HepG2 (cell line): Measurements from ENCODE around the gene GALNT10. TPM values are rescaled to one million over a fixed set of nuclear protein-coding genes. Genes with fewer than 3 reads are reported as not detected.

Source experiments
- ATAC-seq: fragments of 200-7000 bp; cut with Tn5 transposase; 3 replicates; pipeline ENCODE4 v1.9.1; 2020; ENCODE audit warnings: mild to moderate bottlenecking, moderate library complexity
- BruUV-seq: library from RNA; stranded (reverse); fragments of 400-500 nt; replicated peaks from 2 replicates; lab custom pipeline; 2021; lab: Mats Ljungman, UMichigan
- CTCF ChIA-PET: fragments of 300-600 bp; formaldehyde crosslinking; extraction: SDS; loops from one replicate; lab custom pipeline; 2021; ENCODE audit warnings: low total read pairs, inconsistent platforms, low intra/inter-chr PET ratio; lab: Yijun Ruan, JAX
- POLR2A ChIA-PET: fragments of 350-600 bp; sonication (Branson Sonifier 250); formaldehyde crosslinking; loops from one replicate; lab custom pipeline; 2020; ENCODE audit warnings: antibody characterized with exemption, inconsistent platforms; lab: Yijun Ruan, JAX
- DNase-seq: peaks from one replicate; pipeline ENCODE4 v3.0.0-alpha.2; 2015; ENCODE audit warnings: low spot score
- FAIRE-seq: peaks from 3 replicates; lab custom pipeline; 2011; peaks lifted over from hg19 to GRCh38; lab: Jason Lieb, UNC
- H2AFZ ChIP-seq: one replicate; pipeline ENCODE4 v1.6.1; 2011; ENCODE audit warnings: low read length, inconsistent platforms
- H3K27ac ChIP-seq: fragments of 300-600 bp; 3 replicates; pipeline ENCODE4 v1.8.0; 2011; ENCODE audit warnings: mixed run types, mild to moderate bottlenecking, mixed read lengths, low read length, inconsistent platforms; ENCODE audit not compliant: insufficient read depth; ENCODE audit errors: extremely low read length
- H3K27me3 ChIP-seq, 2 experiments: fragments of 200-600 bp in 1 of 2; 2 replicates in 1 of 2; 3 replicates in 1 of 2; pipeline versions ENCODE4 v1.6.0 to v1.8.0; 2011; ENCODE audit warnings: low read length in 2 of 2, mild to moderate bottlenecking in 2 of 2, moderate library complexity in 2 of 2, inconsistent platforms in 1 of 2; ENCODE audit not compliant: insufficient read depth in 2 of 2, control insufficient read depth in 1 of 2
- H3K36me3 ChIP-seq, 2 experiments: fragments of 200-600 bp in 1 of 2; replicated peaks in 1 of 2; 2 replicates in 1 of 2; 3 replicates in 1 of 2; pipeline versions ENCODE4 v1.5.1 to v1.8.0; 2011; ENCODE audit warnings: low read length in 2 of 2, inconsistent platforms in 1 of 2; ENCODE audit not compliant: insufficient read depth in 2 of 2, control insufficient read depth in 1 of 2
- H3K4me1 ChIP-seq: 2 replicates; pipeline ENCODE4 v1.5.1; 2012; ENCODE audit warnings: low read length, inconsistent platforms; ENCODE audit not compliant: insufficient read depth
- H3K4me2 ChIP-seq: 2 replicates; pipeline ENCODE4 v1.6.0; 2011; ENCODE audit warnings: low read depth, low read length, inconsistent platforms
- H3K4me3 ChIP-seq, 3 experiments: fragments of 200-600 bp in 1 of 3; sonication (generic), shearing (Covaris generic) in 1 of 3; replicated peaks in 1 of 3; 2 replicates each; pipeline ENCODE4 v1.5.1; 2011 to 2016; ENCODE audit warnings: low read length in 3 of 3, inconsistent platforms in 2 of 3, low read depth in 2 of 3, mild to moderate bottlenecking in 2 of 3, control low read depth in 1 of 3, mixed read lengths in 1 of 3; ENCODE audit not compliant: insufficient read depth in 1 of 3
- H3K79me2 ChIP-seq: one replicate; pipeline ENCODE4 v1.6.1; 2011; ENCODE audit warnings: low read length, inconsistent platforms; ENCODE audit not compliant: insufficient read depth
- H3K9ac ChIP-seq: 2 replicates; pipeline ENCODE4 v1.6.0; 2011; ENCODE audit warnings: mild to moderate bottlenecking, low read depth, low read length, inconsistent platforms; ENCODE audit not compliant: insufficient read depth
- H3K9me3 ChIP-seq: 2 replicates; pipeline ENCODE4 v1.5.1; 2012; ENCODE audit warnings: mild to moderate bottlenecking, low read length
- H4K20me1 ChIP-seq: 2 replicates; pipeline ENCODE4 v1.6.0; 2011; ENCODE audit warnings: inconsistent platforms, mild to moderate bottlenecking, low read length, moderate library complexity; ENCODE audit not compliant: insufficient read depth
- FOXA3 ChIP-seq: IDR thresholded peaks from 2 replicates; pipeline ENCODE4 v1.6.1; 2016; ENCODE audit warnings: missing genetic modification reagents, missing compliant biosample characterization
- HMGXB4 ChIP-seq, 2 experiments: sonication (generic) in 1 of 2; formaldehyde crosslinking in 1 of 2; IDR thresholded peaks; 2 replicates each; pipeline versions ENCODE4 v1.4.0 to v1.6.1; 2018 to 2020; ENCODE audit warnings: missing genetic modification reagents in 2 of 2, borderline replicate concordance in 1 of 2, low read depth in 1 of 2, mild to moderate bottlenecking in 1 of 2, missing biosample characterization in 1 of 2
- HOXA3 ChIP-seq: sonication (generic); formaldehyde crosslinking; IDR thresholded peaks from 2 replicates; pipeline ENCODE4 v1.5.0; 2020; ENCODE audit warnings: missing genetic modification reagents
- TOE1 ChIP-seq: sonication (generic); formaldehyde crosslinking; IDR thresholded peaks from 2 replicates; pipeline ENCODE4 v1.4.0; 2020; ENCODE audit warnings: mild to moderate bottlenecking, missing genetic modification reagents
- TRAFD1 ChIP-seq: sonication (generic); formaldehyde crosslinking; IDR thresholded peaks from 2 replicates; pipeline ENCODE4 v1.5.1; 2020; ENCODE audit warnings: missing genetic modification reagents, mild to moderate bottlenecking, borderline replicate concordance
- ZNF10 ChIP-seq: sonication (generic); formaldehyde crosslinking; IDR thresholded peaks from 2 replicates; pipeline ENCODE4 v1.4.0; 2020; ENCODE audit warnings: mild to moderate bottlenecking, low read depth, missing genetic modification reagents, borderline replicate concordance
- ZNF260 ChIP-seq: sonication (generic); formaldehyde crosslinking; IDR thresholded peaks from 2 replicates; pipeline ENCODE4 v1.4.0; 2020; ENCODE audit warnings: missing genetic modification reagents, low read depth, mild to moderate bottlenecking, borderline replicate concordance
- ZSCAN25 ChIP-seq: sonication (generic); formaldehyde crosslinking; IDR thresholded peaks from 2 replicates; pipeline ENCODE4 v1.8.0; 2022; ENCODE audit warnings: mild to moderate bottlenecking, missing genetic modification reagents
- WGBS: methylation state at CpG from one replicate; pipeline ENCODE4 v1.1.6; 2017; ENCODE audit warnings: low lambda C conversion rate; 5-methylcytosine and 5-hydroxymethylcytosine counted together
- in situ Hi-C: cut with HindIII; loops from 2 replicates; pipeline ENCODE4 v1.10.0; 2017; ENCODE audit warnings: low pct_unique_long_range_greater_than_20kb; ENCODE audit not compliant: extremely low pct_ligation_motif_present
- intact Hi-C: fragments of 100-400 bp; cut with micrococcal nuclease; formaldehyde crosslinking; loops from one replicate; pipeline ENCODE4 v1.10.0; 2022; ENCODE audit not compliant: unreplicated experiment
- polyA plus RNA-seq, 8 experiments: library from polyadenylated mRNA; depleted of rRNA in 3 of 8; stranded (reverse) in 7 of 8; unstranded in 1 of 8; fragments of >200 nt; fragmentation: Illumina TruSeq in 4 of 8; extraction: Trizol in 4 of 8; gene quantifications; 2 replicates each; pipeline versions ENCODE4 v1.2.1 to v1.2.3, GENCODE V29; 2011 to 2016; ENCODE audit warnings: low read depth in 4 of 8, missing spikeins in 1 of 8, mixed read lengths in 1 of 8; ENCODE audit not compliant: insufficient read depth in 1 of 8
- total RNA-seq, 5 experiments: library from RNA; depleted of rRNA; stranded (reverse); fragments of >200 nt; fragmentation: Illumina TruSeq; extraction: Trizol; gene quantifications; 2 replicates each; pipeline ENCODE4 v1.2.3, GENCODE V29; 2016; ENCODE audit warnings: low read depth in 1 of 5
- TF ChIP-seq, protein P1 (sequence below): sonication (generic); formaldehyde crosslinking; IDR thresholded peaks from 2 replicates; pipeline ENCODE4 v1.5.0; 2020; ENCODE audit warnings: missing genetic modification reagents

Gene GALNT10
- total and polyA plus RNA-seq, 2 of the 13 experiments (the other 11 are each of a cell fraction or from before 2014, with no cell fraction given): 8.1 to 11.2 TPM

- TF ChIP-seq, protein P1, sequence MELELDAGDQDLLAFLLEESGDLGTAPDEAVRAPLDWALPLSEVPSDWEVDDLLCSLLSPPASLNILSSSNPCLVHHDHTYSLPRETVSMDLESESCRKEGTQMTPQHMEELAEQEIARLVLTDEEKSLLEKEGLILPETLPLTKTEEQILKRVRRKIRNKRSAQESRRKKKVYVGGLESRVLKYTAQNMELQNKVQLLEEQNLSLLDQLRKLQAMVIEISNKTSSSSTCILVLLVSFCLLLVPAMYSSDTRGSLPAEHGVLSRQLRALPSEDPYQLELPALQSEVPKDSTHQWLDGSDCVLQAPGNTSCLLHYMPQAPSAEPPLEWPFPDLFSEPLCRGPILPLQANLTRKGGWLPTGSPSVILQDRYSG (CRISPR knock-in tag): no peak
- TF ChIP-seq HMGXB4 (CRISPR knock-in tag; IDR thresholded peaks at IDR 0.05; ENCODE audit: borderline replicate concordance in 1 of 2, low read depth in 1 of 2): no peak
- no peak for TF ChIP-seq ZNF260 (CRISPR knock-in tag)
- no peak for TF ChIP-seq ZNF10 (CRISPR knock-in tag)
- no peak for TF ChIP-seq HOXA3
- no peak for TF ChIP-seq ZSCAN25 (CRISPR knock-in tag)
- TF ChIP-seq TRAFD1 (CRISPR knock-in tag): no peak
- no peak for TF ChIP-seq FOXA3
- TF ChIP-seq TOE1: no peak
- H3K9me3 ChIP-seq: no peaks in the 10 kb centered on the region
- BruUV-seq: no TSS peak
- no peak overlapping the region for H2AFZ ChIP-seq
- no peaks in the 10 kb centered on the region for H4K20me1 ChIP-seq
- H3K4me1 ChIP-seq: no peaks in the 10 kb centered on the region
- no peak overlapping the region for H3K9ac ChIP-seq
- CTCF ChIA-PET: no interaction called here
- WGBS: 94% methylated on average over 5 of the region's 5 CpGs
- H3K4me2 ChIP-seq: no peak overlapping the region
- H3K36me3 ChIP-seq: no peaks in the 10 kb centered on the region
- POLR2A ChIA-PET: no interaction called here
- ATAC-seq (no peak), DNase-seq (no peak), FAIRE-seq (no peak)
- no peak overlapping the region for H3K27ac ChIP-seq
- no peaks in the 10 kb centered on the region for H3K27me3 ChIP-seq
- H3K79me2 ChIP-seq: no peaks in the 10 kb centered on the region
- in situ Hi-C loops: no loop called here
- no peak overlapping the region for H3K4me3 ChIP-seq
- intact Hi-C loops: no loop called here
Measured at GRCh38 chr5:154264549-154265196, 74.1 kb downstream of the GALNT10 start.
